ENCODE measurements around the gene CPLX1.

CPLX1 gene

DNA sequence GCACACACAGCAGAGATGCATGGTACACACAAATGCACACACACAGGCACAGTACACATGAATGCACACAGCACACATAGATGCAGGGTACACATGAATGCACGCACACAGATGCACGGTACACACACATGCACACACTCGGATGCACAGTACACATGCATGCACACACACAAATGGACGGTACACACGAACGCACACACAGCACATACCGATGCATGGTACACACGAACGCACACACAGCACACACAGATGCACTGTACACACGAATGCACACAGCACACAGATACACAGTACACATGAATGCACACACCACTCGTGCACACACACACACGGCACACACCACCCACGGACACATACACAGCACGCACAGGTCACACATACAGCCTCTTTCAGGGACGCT lies 43.8 kb upstream of the CPLX1 start:
- TF ChIP-seq CTCF (IDR thresholded peaks at IDR 0.05; ENCODE audit: extremely low read depth, insufficient read depth, missing control alignments), result no peak
- no peak for DNase-seq (ENCODE audit: low spot score)
- in situ Hi-C loops (cut with MboI; ENCODE audit: low pct_unique_long_range_greater_than_20kb, low sequenced_read_pairs, unreplicated experiment), result no loop called here

DNA sequence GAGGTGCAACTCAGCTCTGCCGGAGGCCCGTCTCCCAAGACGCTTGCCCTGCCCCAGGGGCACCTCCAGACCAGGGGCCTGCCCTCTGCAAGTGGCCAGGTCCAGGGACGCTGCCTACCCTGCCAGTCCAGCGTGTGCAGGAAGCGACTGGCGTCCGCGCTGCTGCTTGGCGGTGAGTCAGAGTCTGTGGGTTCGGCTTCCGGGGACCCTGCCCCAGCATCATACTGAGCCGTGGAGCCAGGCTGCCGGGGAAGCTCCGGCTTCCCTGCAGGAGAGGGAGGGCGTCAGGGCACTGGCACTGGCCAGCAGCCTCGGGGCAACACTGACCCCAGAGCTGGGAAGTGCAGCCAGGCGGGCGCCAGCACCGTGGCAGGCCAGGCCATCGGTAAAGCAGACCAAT lies 42.5 kb upstream of the CPLX1 start:
- in situ Hi-C loops (cut with MboI; ENCODE audit: low pct_unique_long_range_greater_than_20kb, low sequenced_read_pairs, unreplicated experiment), result no loop called here
- no peak for DNase-seq (ENCODE audit: low spot score)
- TF ChIP-seq CTCF (IDR thresholded peaks at IDR 0.05; ENCODE audit: extremely low read depth, insufficient read depth, missing control alignments), result no peak

- no peak for TF ChIP-seq CTCF (IDR thresholded peaks at IDR 0.05; ENCODE audit: extremely low read depth, insufficient read depth, missing control alignments)
- in situ Hi-C loops (cut with MboI; ENCODE audit: low pct_unique_long_range_greater_than_20kb, low sequenced_read_pairs, unreplicated experiment), result no loop called here
- no peak for DNase-seq (ENCODE audit: low spot score)
Observed at GRCh38 chr4:867526-868250, 41.8 kb upstream of the CPLX1 start.

- TF ChIP-seq CTCF (IDR thresholded peaks at IDR 0.05; ENCODE audit: extremely low read depth, insufficient read depth, missing control alignments), result no peak
- in situ Hi-C loops (cut with MboI; ENCODE audit: low pct_unique_long_range_greater_than_20kb, low sequenced_read_pairs, unreplicated experiment), result no loop called here
- DNase-seq (ENCODE audit: low spot score), result no peak
Observed at GRCh38 chr4:866761-867390, 40.9 kb upstream of the CPLX1 start.

- TF ChIP-seq CTCF (IDR thresholded peaks at IDR 0.05; ENCODE audit: extremely low read depth, insufficient read depth, missing control alignments), result no peak
- in situ Hi-C loops (cut with MboI; ENCODE audit: low pct_unique_long_range_greater_than_20kb, low sequenced_read_pairs, unreplicated experiment), result no loop called here
Observed at GRCh38 chr4:866068-866760, 40.3 kb upstream of the CPLX1 start.

GRCh38 chr4:865572-865971 lies 39.6 kb upstream of the CPLX1 start:
- in situ Hi-C loops (cut with MboI; ENCODE audit: low pct_unique_long_range_greater_than_20kb, low sequenced_read_pairs, unreplicated experiment), result no loop called here
- no peak for TF ChIP-seq CTCF (IDR thresholded peaks at IDR 0.05; ENCODE audit: extremely low read depth, insufficient read depth, missing control alignments)
- no peak for DNase-seq (ENCODE audit: low spot score)

More at GRCh38 chr4:866068-866760, 40.3 kb upstream of the CPLX1 start:
- DNase-seq (ENCODE audit: low spot score), result no peak
